Activated naive CD4-positive, alpha-beta T cell treated with anti-CD3 and anti-CD28 coated beads, Interleukin-2, amount 50 U/mL, for 16 hours (primary cell): ENCODE data around the gene TMEM126A.
"Not testable (repeated sequence)": the region's sequence is repeated elsewhere in the genome, so short reads cannot be mapped to it uniquely, and the experiment has no call there.

Experiments used
- DNase-seq: peaks from one replicate; pipeline ENCODE4 v3.0.0-alpha.2; 2020

Gene TMEM126A

DNA sequence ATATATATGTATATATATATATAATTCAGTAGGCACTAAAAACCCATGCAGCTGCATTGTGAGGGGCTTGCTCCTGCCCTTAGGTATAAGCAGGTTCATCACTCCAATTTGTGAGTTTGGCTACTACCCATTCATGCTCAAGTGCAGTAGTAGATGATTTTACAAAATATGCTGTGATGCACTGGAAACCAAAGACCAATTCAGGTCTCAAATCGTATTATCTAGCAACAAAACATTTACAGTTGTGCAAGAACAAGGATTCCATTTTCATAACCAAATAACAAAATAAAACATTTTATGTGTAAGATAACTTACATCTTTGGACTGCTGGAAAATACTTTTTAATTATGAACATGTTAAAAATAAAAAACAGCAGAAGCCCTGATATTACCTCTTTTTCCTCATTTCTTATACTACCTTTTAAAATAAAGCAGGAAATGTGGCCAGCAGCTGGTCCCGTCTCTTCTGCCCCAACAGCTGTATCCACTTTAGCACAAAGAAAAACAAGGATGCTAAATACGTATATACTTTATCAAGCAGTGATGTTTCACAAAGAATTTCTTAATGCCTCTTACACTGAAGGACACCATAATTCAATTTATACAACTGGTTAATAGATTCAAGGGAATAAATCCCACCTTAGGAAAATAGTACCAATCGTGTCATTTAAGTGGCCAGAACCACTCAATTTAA is 14.4 kb downstream of the TMEM126A start:
- DNase-seq, result no peak

DNA sequence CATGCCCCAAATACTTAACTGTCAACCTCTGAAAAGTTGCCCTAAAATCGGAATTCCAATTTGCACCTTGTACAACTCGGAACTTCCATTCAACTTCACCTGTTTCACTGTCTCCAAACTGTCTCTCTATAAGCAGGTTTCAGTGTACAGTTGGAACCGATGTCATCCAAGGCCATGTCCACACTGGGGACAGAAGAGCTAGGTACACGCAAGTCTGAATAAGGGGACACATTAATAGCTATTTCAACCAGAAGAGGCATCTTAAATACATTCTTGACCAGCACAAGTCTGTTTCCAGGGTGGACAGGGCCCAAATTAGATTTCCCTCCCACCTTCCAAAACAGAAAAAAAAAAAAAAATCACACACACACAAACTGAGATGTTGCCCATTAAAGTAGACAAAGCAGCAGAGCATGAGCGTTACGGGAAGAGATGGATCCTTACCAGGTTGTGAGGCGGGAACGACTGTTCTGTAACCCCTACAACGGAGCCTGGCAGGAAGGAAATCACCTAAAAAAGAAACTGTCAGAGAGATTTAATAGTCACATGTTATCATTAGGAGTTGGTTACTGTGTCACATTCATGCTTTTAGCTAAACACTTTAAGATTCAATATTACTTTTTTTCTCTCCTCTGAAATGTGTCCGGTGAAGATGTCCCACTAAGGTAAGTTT is 15.4 kb downstream of the TMEM126A start:
- DNase-seq, result no peak

DNA sequence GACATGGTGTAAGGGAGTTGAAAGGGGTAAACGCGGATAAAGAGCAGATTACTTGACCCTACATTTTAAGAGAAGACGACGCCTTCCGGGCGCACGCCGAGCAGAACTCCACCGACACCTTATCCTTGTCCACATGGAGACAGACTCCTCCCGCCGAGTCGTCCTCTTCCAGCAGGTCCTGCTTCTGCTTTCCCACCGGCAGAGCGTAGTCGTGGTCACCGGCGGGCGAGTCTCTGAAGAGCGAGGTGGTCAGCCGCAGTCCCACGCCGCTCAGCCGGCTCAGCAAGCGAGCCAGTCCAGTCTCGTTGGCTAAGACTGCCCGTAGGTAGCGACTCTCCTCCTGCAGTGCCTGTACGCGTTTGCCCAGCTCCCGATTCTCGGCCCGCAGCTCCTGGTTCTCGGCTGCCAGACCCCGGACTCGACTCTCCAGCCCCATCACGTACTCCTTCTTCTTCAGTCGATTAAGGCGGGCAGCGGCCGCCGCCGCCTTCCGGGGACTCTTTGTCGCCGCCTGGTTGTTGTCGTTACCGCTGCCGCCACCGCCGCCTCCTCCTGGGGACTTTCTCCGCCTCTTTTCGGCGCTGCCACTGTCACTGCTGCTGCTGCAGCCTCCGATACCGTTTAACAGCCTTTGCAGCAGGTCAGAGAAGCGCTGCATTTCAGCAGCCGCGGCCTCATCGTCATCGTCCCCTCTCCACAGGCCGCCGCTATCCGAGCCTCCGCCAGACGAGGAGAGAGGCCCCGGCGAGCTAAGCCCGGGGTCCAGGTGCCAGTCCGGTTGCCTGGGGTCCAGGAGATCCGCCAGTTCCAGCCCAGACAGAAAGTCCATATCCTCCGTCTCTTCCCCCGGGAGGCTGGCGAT is 16.2 kb downstream of the TMEM126A start:
- DNase-seq, result peak; percentile 91

DNA sequence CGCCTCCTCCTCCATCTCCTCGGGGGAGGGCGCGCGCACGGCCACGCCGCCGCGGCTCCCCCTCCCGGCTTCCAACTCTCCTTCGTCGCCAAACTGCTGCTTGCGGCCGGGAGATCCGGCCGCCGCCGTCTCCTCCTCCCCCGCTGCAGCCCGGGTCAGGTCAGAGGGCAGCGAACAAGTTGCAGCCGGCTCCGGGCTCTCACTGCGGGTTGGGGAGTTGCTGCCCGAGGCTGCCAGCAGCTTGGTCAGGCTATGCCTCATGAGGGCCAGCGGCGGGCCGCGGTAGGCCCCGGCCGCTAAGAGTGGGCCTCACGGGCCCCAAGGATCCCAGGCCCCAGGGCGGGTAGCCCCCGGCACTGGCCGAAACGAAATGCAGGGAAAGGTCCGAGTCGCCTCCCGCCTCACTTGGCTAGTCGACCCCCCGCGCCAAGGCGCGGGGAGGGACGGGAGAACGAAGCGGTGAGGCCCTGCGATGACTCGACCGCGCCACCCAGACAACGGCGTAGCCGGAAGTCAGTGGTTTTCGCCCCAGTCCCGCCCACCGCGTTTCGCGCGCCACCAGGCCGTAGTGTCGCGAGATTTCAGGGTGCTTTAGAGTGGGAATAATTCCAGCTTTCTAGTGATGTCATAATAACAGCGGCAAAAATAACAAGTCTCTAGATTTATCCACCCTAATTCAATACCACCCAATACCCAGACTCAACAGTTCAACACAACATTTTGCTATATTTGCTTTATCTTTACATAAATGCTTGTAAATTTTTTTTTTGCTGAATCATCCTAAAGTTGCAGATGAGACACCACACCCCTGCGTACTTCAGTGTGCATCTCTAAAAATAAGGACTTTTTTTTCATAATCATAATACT is 17.1 kb downstream of the TMEM126A start, which contains the start of gene CREBZF:
Gene CREBZF (minus strand): TSS at position 515 of the 867 bp plus-strand sequence. CDS start 254 bp downstream, at position 261.
- peak; percentile 93 for DNase-seq

DNA sequence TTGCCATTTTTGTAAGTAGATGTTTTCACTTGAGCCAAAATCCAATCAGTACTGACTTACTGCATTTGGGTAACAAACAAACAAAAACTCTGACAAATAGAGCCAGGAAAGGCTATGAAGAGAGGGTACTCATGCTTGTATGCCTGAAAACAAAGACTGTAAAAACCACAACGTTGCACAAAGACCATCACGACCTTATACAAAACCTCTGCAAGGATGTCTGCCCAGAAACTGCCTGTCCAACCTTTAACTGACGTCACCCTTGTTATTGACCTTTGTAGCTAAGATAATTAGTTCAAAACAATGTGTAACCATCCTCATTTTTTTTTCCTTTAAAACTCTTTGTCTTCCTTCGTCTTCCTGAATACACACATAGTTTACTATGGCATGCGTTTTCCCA is 18.0 kb downstream of the TMEM126A start:
- DNase-seq, result no peak

DNA sequence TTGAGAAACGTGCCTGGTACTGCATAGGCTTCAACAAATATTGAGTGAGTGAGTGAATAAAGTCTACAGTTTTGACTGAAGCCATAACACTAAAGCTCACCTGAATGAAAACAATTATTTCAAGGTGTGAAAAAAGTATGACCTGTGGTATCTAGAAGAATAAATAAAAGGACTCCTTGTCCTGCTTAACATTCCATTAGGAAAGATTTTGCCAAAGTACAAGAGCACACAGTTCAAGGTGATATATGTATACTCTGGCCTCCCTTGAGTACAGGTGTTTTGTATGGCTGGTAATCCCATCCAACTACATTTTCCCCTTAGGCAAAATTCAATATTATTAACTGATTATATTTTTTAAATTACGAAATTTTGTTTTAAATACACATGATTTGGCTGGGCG is 18.9 kb downstream of the TMEM126A start:
- DNase-seq, result no peak

DNA sequence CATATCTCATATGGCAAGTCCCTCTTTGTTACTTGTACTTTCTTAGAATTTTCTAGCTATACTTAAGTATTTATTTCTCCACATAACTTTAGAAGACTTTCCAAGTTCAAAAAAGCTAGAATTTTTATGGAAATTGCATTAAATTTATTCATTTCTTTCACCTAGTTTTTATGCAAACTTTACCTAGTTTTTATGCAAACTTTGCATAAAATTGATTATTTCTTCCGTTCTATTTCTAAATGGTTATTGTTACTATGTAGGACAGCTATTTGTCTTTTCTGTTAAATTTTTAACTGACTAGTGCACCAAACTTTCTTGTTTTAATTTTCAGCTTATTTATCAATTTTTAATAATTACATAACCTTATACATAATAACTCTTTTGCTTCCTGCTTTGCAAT is 20.4 kb downstream of the TMEM126A start:
- no peak for DNase-seq

DNA sequence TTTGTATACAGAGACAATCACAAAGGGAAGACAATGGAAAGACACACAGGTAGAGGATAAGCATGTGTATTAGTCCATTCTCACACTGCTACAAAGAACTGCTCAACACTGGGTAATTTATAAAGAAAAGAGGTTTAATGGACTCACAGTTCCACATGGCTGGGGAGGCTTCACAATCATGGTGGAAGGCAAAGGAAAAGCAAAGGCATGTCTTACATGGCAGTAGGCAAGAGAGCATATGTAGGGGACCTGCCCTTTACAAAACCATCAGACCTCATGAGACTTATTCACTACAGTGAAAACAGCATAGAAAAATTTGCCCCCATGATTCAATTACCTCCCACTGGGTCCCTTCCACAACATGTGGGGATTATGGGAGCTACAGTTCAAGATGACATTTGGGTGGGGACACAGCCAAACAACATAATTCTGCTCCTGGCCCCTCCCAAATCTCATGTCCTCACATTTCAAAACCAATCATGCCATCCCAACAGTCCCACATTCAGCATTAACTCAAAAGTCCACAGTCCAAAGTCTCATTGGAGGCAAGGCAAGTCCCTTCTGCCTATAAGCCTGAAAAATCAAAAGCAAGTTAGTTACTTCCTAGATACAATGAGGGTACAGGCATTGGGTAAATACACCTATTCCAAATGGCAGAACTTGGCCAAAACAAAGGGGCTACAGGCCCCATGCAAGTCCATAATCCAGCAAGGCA is 23.3 kb downstream of the TMEM126A start:
- not testable (repeated sequence) for DNase-seq

DNA sequence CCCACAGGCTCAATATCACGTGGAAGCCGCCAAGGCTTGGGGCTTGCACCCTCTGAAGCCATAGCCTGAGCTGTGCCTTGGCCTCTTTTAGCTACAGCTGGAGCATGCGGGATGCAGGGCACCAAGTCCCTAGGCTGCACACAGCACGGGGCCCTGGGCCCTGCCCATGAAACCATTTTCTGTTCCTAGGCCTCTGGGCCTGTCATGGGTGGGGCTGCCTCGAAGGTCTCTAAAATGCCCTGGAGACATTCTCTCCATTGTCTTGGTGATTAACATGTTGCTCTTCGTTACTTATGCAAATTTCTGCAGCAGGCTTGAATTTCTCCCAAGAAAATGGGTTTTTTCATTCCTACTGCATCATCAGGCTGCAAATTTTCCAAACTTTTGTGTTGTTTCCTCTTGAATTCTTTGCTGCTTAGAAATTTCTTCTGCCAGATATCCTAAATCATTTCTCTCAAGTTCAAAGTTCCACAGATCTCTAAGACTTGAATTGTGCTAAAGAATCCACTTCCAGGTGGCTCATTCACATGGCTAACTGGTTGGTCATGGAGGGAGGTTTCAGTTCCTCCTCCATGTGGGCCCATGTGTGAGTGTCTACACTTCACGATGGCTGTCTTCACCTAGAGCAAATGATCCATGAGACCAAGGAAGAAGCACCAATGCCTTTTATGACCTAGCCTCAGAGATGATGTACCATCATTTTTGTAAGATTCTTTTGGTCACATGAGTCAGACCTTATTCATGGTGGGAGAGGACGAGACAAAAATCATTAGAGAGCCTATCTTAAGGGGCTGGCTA is 24.5 kb downstream of the TMEM126A start:
- DNase-seq, result no peak

DNA sequence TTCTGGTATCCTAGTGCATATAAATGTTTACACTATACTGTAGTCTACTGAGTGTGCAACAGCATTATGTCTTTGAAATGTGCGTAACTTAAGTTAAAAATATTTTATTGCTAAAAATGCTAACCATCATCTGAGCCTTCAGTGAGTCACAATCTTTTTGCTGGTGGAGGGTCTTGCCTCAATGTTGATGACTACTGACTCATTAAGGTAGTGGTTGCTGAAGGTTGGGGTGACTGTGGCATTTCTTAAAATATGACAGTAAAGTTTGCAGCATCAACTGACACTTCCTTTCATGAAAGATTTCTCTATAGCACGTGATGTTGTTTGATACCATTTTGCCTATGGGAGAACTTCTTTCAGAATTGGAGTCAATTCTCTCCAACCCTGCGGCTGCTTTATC is 25.6 kb downstream of the TMEM126A start:
- DNase-seq, result no peak

DNA sequence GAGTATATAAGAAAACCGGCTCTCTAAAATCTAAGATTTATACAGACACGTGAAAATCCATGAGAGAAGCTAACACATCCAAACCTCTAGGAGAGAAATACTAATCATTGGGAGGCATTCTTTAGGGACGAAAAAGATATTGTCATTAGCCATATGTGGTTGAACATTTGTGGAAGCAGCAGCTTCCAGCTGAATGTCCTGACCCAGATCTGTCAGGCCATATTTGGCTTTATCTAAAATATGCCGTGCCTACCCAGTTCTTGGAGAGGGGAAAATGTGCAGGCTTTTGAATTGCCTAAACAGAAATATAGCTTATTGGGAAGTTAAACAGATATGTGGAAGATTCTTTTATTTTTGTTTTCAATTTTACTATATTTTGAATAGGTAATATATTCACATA is 31.8 kb downstream of the TMEM126A start:
- DNase-seq, result no peak

DNA sequence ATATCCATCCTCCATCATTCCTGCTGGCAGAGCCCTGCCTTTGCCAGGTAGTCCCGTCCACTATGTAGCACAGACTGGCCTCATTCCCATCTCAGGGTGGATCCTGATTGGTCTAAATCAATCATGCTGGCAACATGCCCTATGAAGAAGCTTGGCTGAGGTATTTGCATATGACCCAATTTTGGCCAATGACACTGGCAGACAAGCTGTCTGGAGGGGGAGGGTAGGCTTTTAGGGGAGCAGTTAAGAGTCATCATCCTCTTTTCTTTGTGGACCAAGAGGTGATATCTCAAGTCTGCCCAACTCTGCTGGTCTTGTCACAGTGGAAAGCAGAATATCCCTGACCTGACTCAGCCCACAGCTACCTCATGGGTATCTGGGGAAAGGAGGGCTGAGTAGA is 33.1 kb downstream of the TMEM126A start:
- DNase-seq, result no peak

DNA sequence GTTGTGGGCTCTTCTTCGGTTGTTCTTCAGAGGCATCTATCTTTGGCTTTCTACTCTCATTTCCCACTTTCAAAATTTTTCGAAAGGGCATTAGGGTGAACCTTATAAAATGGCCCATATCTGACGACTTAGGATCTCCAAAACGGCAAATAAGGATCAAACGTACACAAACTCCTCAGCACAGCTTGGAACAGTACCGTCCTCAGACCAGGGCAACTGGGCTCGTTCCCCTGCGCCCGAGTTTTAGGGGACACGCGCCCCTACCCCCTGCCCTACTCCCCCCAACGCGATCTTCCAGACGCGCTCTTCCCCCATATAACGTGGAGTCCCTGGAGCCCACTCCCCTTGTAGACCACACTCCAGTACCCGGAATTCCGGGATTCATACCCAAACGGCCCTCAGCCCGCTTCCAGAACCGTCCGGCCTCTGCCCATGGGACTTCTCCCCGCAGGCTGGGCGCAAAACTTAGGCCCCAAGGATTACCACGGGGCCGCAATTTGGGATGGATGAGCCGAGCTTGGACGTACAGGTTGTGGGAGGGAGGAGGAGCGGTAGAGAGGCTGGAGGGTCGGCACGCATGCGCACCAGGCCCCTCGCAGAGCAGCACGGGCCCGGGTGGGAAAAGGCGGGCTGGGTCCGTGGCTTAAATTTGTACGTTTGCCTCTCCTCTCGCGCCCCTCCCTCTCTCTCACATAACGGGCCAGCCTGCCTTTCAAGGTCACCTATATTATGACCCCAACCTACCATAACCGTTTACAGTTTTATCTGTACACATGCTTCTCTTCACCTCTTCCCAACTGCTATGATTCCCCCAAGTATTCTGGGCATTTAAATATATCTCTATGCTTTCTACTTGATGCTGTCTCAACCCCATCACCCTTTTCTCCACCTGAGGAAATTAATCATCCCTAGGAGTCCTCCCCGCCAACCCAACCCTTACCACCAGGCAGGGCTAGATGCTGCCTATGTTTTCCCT is 34.9 kb downstream of the TMEM126A start:
- peak; percentile 73 for DNase-seq

DNA sequence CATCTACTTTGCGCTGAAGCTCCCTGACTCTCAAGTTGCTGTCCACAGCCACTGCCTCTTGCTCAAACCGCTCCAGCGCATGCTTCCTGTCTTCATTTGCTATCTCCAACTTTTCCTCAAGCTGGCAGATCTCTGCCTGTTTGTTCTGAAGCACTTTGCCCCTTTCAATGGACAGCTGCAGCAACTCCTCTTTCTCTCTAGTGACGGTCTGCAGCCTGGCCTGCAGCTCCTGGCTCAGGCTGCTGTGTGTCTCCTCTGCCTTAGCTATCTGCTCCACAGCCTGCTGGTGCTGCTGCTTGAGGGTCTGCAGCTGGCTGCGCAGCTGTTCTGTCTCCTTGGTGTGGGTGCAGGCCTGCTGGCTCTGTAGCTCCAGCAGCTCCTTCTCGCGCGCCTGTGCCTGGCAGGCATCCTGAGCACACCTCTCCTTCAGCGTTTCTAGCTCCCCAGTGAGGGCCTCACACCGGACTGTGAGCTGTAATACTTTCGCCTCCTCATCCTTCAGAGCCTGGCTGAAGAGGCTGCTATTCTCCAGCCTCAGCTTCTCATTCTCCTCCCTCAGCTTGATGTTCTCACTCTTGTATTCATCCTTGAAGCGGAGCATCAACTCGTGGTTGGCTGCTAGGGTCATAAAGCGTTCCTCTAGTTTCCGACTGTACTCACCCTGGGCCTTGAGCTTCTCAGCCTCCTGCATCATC is 37.5 kb downstream of the TMEM126A start:
- no peak for DNase-seq

DNA sequence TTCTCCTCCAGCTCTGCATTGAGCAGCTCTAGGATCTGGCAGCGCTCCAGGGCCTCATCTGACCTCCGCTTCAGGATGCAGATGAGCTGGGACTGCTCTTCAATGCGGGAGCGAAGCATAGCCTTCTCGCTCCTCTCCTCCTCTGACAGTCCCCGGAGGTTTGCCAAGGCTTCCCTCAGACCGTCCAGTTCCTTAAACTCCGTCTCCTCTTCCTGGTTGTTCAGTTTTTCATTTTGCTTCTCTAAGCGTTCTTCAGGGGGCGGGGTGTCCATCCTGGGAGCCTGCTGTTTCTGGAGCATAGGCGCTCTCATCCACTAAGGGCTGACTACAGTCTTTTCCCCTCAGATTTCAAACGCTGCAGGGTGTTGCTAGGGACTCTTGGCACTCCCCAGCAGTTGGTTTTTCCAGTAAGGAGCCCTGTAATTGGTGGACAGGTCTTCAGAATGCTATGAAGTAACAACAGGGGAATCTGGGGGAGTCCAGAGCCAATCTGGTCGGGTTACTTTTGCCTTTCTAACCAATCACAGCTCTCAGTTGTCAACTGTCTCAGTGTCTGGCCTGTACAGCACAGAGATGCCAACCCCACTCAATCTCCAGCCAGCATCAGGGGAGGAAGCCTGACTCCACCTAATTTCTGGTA is 38.2 kb downstream of the TMEM126A start, which contains the start of gene CCDC89:
Gene CCDC89 (minus strand): TSS at position 376 of the 640 bp plus-strand sequence. CDS start 65 bp downstream, at position 311.
- DNase-seq, result no peak

DNA sequence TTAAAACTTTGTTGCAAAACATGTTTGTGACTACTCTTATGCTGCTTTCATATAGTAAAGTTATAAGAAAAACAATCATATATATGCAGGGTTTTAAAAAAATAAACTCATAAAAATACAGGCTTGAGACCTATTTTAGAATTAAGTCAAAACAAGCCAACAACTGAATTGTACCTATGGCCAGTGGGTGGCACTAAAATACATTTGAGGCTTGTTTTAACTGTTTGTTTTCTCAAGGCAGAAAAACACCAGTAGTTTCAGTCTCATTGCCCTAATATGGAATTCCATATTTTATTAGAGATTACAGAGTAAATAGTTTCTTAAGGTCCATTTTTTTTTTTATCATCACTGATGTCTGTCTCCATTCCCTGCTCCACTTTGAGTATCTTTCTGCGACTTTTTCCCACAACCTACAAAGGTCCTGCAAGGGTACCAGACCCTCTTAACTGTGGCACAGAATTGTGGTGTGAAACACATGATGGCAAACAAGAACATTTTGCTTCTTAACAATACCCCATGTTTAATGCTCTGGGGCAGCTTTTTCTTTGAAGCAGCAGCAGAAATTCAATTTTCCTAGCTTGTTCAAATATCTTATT is 46.7 kb downstream of the TMEM126A start:
- no peak for DNase-seq

DNA sequence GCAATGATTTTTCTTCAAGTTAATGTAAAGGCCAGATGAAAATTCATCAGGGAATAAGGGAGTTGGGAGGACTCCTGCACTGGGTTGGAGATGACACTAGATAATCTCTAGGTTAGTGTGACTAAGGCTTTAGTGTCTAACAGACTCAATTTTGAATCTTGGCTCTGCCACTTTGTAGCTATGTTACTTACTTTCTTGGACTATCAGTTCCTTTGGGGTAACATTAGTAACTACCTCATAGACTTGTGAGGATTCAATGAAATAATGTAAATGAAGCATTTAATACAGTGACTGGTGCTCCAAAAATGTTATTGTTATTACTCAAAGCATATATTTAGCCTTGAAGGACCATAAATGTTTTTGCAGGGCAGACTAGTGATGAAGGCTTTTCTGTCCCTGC is 47.8 kb downstream of the TMEM126A start:
- no peak for DNase-seq

DNA sequence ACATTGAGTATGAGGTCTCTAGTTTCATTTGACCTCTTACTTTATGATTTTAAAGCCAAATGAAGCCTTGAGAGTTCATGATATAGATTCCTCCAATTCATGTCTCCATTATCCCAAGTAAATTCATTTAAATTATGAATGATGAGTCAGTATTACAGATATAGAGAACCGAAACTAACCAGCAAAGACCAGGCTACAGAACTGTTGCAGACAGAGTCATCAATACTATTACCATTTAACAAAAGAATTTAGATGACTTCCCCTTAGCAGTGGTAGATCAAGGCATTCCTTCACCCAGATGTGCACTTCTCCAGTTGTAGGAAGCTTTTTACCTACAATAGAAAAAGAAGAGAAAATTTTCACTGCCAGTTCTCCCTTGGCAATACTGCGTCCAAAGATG is 50.0 kb downstream of the TMEM126A start:
- no peak for DNase-seq
